ENCODE measurements around the gene DGCR8.

The DGCR8 gene

GRCh38 chr22:20128619-20128901 lies 48.5 kb downstream of the DGCR8 start:
- DNase-seq, result no peak

GRCh38 chr22:20128902-20129746 lies 49.1 kb downstream of the DGCR8 start:
- peak; percentile 22 for DNase-seq

- no peak for DNase-seq
Observed at GRCh38 chr22:20129747-20130014, 49.6 kb downstream of the DGCR8 start.

GRCh38 chr22:20130319-20130718 lies 50.3 kb downstream of the DGCR8 start:
- DNase-seq, result no peak

- peak; percentile 79 for DNase-seq
Observed at GRCh38 chr22:20130731-20131596, 50.9 kb downstream of the DGCR8 start.

- peak; percentile 40 for DNase-seq
Observed at GRCh38 chr22:20131597-20131858, 51.5 kb downstream of the DGCR8 start, which contains the start of gene ZDHHC8. ZDHHC8 (plus strand) TSS chr22:20131804; CDS start chr22:20131948, 144 bp downstream.

GRCh38 chr22:20131859-20132685 lies 52.0 kb downstream of the DGCR8 start:
- peak; percentile 40 for DNase-seq

GRCh38 chr22:20132686-20133246 lies 52.7 kb downstream of the DGCR8 start:
- DNase-seq, result no peak

GRCh38 chr22:20133930-20134549 lies 54.0 kb downstream of the DGCR8 start:
- no peak for DNase-seq

- no peak for DNase-seq
Observed at GRCh38 chr22:20135265-20135664, 55.2 kb downstream of the DGCR8 start.

- DNase-seq, result no peak
Observed at GRCh38 chr22:20135806-20136602, 56.0 kb downstream of the DGCR8 start.

- DNase-seq, result no peak
Observed at GRCh38 chr22:20136603-20136873, 56.5 kb downstream of the DGCR8 start.

GRCh38 chr22:20137113-20137512 lies 57.1 kb downstream of the DGCR8 start:
- no peak for DNase-seq

GRCh38 chr22:20137671-20138416 lies 57.8 kb downstream of the DGCR8 start:
- DNase-seq, result no peak

- no peak for DNase-seq
Observed at GRCh38 chr22:20138417-20138738, 58.3 kb downstream of the DGCR8 start.

GRCh38 chr22:20138868-20139267 lies 58.8 kb downstream of the DGCR8 start:
- no peak for DNase-seq

GRCh38 chr22:20139391-20140106 lies 59.5 kb downstream of the DGCR8 start:
- DNase-seq, result no peak

- DNase-seq, result no peak
Observed at GRCh38 chr22:20140107-20140445, 60.0 kb downstream of the DGCR8 start.

- no peak for DNase-seq
Observed at GRCh38 chr22:20140521-20140964, 60.5 kb downstream of the DGCR8 start.

- no peak for DNase-seq
Observed at GRCh38 chr22:20141186-20142077, 61.4 kb downstream of the DGCR8 start.

All from suppressor macrophage treated with lipopolysaccharide for 4 hours (primary cell).